HL-60 (cell line): ENCODE results near the gene SLC28A1.

Experiments used
- DNase-seq, 2 experiments: peaks; one replicate each; pipeline ENCODE4 v3.0.0-alpha.2; 2010 to 2020; ENCODE audit warnings: low read depth in 1 of 2, low spot score in 1 of 2
- H3K27ac ChIP-seq: fragments of 250-450 bp; sonication (Bioruptor Pico); replicated peaks from 2 replicates; pipeline ENCODE4 v1.5.1; 2020; ENCODE audit warnings: mild to moderate bottlenecking, moderate library complexity
- H3K27me3 ChIP-seq: fragments of 250-450 bp; sonication (Bioruptor Pico); 2 replicates; pipeline ENCODE4 v1.5.1; 2021; ENCODE audit warnings: mild to moderate bottlenecking, moderate library complexity; ENCODE audit not compliant: insufficient read depth, poor library complexity, severe bottlenecking
- H3K4me3 ChIP-seq: replicated peaks from 2 replicates; pipeline ENCODE4 v1.5.1; 2011; ENCODE audit warnings: mild to moderate bottlenecking, control low read depth, low read length; ENCODE audit not compliant: insufficient read depth
- CTCF ChIP-seq: IDR thresholded peaks from one replicate; pipeline ENCODE4 v1.5.1; 2011; ENCODE audit warnings: low read length, control low read depth, inconsistent platforms; ENCODE audit not compliant: insufficient read depth
- GABPA ChIP-seq: IDR thresholded peaks from 2 replicates; pipeline ENCODE4 v1.6.1; 2012; ENCODE audit warnings: low read depth
- POLR2AphosphoS5 ChIP-seq: IDR thresholded peaks from 2 replicates; pipeline ENCODE4 v1.6.1; 2012; ENCODE audit warnings: low read depth
- REST ChIP-seq: IDR thresholded peaks from 2 replicates; pipeline ENCODE4 v1.6.1; 2012; ENCODE audit warnings: low read depth; ENCODE audit not compliant: insufficient replicate concordance
- SPI1 ChIP-seq: IDR thresholded peaks from 2 replicates; pipeline ENCODE4 v1.6.1; 2012; ENCODE audit warnings: low read depth, mild to moderate bottlenecking, borderline replicate concordance

Gene SLC28A1

GRCh38 chr15:84847382-84847781 is 37.1 kb upstream of the SLC28A1 start:
- DNase-seq = no peak
- Histone ChIP-seq H3K4me3 (no peak overlapping the region), H3K27ac (no peak overlapping the region), H3K27me3 (no peaks in the 10 kb centered on the region)
- TF ChIP-seq SPI1 (no peak), GABPA (no peak), REST (no peak), POLR2AphosphoS5 (no peak), CTCF (no peak)

GRCh38 chr15:84852212-84852611 is 32.2 kb upstream of the SLC28A1 start:
- Histone ChIP-seq H3K4me3 (no peak overlapping the region), H3K27ac (no peak overlapping the region), H3K27me3 (no peaks in the 10 kb centered on the region)
- no peak for TF ChIP-seq GABPA
- TF ChIP-seq POLR2AphosphoS5 = no peak
- TF ChIP-seq SPI1 = no peak
- TF ChIP-seq REST = no peak
- TF ChIP-seq CTCF = no peak
- DNase-seq = no peak

- TF ChIP-seq GABPA (no peak), SPI1 (no peak), REST (no peak), POLR2AphosphoS5 (no peak), CTCF (no peak)
- Histone ChIP-seq H3K27me3 (no peaks in the 10 kb centered on the region), H3K4me3 (no peak overlapping the region), H3K27ac (no peak overlapping the region)
- no peak for DNase-seq
Measured at GRCh38 chr15:84855136-84855535, 29.3 kb upstream of the SLC28A1 start.
